H4 (cell line): Measurements from ENCODE around the gene FSD2. TPM values are rescaled to one million over a fixed set of nuclear protein-coding genes. Genes with fewer than 3 reads are reported as not detected.
"Not testable (repeated sequence)": the region's sequence is repeated elsewhere in the genome, so short reads cannot be mapped to it uniquely, and the experiment has no call there.

Experiments used
- DNase-seq: peaks from one replicate; pipeline ENCODE4 v3.0.0-alpha.2; 2015; ENCODE audit warnings: low spot score
- total RNA-seq: library from RNA; depleted of rRNA; stranded (reverse); fragments of >200 nt; shearing (Covaris generic); gene quantifications from 2 replicates; pipeline ENCODE4 v1.2.3, GENCODE V29; 2014; rRNA removed

FSD2 gene
- total RNA-seq, 1 experiment from 2014 or later: not detected

DNA sequence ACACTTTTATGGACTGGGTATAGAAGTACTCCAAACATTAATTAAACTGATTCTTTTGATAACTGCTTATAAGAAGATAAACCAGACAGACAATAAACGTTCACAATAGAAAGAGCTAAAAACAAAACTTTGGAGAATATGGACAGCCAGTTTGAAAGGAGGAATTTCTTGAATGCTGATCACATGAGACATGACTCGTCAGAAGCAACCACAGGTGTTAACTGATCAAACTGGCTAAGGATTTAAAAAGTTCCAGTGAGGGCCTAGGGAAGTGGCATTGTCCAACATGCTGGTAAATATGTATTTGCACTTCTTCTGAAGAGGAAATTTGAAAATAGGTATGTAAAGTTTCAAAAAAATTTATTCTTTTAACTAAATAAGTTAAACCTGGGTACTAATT, 66.8 kb downstream of the FSD2 start:
- no peak for DNase-seq

DNA sequence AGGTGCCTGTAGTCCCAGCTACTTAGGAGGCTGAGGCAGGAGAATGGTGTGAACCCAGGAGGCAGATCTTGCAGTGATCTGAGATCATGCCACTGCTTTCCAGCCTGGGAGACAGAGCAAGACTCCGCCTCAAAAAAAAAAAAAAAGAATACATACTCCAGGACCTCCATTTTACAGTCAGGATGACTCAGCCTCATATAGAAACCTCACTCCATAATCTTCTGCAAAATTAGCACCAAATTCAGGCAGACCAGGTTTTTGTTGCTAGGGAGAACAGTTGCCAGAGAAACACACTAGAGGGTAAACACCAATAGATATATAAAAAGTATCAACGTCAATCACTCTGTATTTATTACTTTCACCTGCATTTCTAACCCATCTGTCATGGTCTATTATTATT, 67.9 kb downstream of the FSD2 start:
- DNase-seq: no peak

DNA sequence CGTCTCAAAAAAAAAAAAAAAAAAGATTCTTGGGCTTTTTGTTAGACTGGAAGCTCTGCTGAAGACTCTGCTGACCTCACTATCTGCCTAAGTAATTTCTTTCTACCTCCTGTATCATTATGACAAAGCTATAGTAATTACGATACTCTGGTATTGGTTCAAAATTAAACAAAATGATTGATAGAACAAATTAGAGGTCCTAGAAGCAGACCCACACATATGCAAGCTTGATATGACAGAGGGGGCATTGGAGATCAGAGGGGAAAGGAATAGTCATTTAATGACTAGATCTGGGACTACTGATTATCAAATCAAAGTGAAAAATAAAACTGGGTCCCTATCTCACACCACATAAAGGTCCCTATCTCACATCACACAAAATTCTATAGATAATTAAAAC, 74.3 kb downstream of the FSD2 start:
- no peak for DNase-seq

DNA sequence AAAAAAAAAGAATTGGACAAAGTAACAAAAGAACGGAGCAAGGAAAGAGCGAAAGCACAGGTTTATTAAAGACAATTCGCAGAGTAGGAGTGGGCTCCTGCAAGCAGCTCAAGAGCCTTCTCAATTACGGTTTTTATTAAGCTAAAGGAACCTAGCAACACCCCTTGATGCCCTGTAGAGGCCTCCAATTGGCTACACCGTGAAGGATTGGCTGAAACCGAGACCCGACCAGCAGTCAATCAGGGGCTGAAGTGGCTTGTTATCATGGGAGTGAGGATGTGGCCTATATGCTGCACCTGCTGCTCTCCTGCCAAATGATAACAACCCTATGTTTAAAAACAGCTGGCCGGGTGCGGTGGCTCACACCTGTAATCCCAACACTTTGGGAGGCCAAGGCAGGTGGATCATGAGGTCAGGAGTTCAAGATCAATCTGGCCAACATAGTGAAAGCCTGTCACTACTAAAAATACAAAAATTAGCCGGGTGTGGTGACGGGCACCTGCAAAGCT, 75.8 kb downstream of the FSD2 start:
- no peak for DNase-seq

DNA sequence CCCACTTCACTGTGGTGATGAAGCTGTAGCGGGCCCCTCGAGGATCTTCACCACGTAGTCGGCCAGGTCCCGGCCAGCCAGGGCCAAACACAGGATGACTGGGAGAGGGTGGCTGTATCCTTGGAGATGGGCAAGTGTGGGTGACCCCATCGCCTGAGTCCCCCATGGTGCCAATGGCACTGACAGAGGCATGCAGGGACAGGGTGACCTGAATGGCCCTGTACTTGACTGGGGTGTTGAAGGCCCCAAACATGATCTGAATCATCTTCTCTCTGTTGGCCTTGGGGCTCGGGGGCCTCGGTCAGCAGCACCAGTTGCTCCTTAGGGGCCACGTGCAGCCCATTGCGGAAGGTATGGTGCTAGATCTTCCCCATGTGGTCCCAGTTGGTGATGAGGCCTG, 79.1 kb downstream of the FSD2 start:
- DNase-seq: no peak

DNA sequence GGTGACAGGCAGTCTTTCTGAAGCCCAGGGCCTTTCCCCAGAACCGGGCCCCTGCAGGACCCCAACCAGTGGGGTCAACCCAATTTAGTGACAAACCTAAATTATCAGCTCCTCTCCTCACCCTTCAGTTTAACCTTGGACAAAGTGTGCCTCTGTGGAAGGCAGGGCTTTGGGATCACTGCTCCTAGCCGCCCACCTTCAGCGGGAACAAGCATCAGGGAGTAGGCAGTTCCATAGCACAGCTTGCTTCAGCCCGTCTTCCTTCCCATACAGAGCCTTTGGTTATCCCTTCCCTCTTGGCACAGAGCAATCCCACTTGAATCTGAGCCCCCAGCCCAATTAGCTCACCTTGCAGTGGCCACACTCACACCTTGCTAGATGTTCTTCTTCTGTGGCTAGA, 90.9 kb downstream of the FSD2 start:
- DNase-seq: no peak

DNA sequence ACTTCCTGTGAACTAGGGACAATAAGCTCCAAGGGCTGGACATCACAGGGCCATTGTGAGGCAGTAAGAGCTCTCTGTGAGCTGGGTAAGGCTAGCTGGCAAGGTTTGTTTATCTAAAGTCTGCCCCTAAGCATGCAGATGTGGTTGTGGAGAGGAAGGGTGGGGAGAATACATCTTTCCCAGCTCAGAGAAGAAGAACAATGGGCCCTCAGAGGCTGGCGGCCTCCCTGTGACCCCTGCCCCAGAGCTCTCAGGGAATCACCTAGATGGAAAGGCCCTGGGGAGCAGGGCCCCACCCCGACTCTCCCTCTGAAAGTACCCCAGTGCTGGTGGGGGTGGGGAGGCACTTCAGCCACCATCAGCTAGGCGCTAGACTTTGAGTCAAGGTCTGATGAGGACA, 91.9 kb downstream of the FSD2 start:
- DNase-seq: peak; percentile 41

DNA sequence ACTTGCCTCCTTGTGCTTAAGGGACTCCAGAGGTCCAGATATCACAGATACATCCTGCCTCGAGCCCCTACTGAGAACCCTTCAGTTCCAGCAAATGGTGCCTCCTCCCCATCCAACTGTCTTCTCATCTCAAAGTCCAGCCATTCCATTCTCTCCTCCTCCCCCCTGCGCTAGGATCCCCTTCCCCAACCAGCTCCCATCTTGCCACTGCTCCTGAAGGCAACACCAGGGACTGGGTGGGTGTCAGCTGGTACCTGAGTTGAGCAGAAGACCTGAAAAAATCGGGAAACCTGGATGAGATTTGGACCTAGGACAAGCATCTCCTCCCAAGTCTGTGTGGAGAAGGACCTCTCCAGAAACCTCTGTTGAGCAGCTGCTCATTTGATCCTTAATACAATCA, 93.8 kb downstream of the FSD2 start:
- no peak for DNase-seq

DNA sequence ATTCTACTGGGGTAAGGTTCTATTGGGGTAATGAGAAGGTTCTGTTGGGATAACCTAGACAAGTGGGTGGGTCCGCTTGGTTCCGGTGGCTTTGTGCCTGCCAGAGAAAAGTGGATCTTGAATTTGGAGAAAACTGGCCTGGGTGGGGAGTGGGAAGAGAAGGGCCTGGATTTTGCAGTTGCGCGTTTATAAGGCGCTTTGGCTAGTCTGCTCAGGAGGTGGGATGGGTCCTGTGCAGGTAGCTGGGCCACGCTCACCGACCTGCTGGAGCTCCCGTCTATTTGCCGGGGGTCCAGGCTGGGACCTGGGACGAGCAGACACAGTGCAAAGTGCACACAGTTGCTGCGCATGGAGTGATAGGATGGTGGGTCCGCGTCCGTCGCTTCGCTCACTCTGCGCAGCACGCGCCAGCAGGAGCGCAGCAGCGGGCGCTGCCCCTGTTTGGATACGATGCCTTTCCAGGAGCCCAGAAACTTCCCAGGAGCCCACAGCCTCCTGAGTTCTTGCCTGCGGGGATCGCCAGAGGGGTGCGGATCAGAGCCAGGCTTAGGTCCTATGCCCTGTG, 94.9 kb downstream of the FSD2 start:
- DNase-seq: no peak

DNA sequence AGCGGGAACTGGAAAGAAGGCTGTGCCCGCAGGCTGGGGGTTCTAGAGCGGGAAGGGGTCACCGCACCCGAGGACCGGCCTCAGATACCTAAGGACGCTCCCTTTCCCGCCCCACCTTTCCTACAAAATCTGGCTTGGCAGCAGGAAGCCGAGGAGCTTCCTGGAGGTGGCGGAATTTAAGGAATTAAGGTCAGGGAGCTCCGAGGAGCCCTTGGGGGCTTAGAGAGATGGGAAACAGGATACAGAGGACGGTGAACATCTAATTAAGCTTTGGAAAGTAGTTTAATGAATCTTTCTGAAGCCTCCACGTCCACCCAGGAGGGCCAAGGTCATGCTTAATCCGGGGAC, 95.7 kb downstream of the FSD2 start:
- DNase-seq: no peak

DNA sequence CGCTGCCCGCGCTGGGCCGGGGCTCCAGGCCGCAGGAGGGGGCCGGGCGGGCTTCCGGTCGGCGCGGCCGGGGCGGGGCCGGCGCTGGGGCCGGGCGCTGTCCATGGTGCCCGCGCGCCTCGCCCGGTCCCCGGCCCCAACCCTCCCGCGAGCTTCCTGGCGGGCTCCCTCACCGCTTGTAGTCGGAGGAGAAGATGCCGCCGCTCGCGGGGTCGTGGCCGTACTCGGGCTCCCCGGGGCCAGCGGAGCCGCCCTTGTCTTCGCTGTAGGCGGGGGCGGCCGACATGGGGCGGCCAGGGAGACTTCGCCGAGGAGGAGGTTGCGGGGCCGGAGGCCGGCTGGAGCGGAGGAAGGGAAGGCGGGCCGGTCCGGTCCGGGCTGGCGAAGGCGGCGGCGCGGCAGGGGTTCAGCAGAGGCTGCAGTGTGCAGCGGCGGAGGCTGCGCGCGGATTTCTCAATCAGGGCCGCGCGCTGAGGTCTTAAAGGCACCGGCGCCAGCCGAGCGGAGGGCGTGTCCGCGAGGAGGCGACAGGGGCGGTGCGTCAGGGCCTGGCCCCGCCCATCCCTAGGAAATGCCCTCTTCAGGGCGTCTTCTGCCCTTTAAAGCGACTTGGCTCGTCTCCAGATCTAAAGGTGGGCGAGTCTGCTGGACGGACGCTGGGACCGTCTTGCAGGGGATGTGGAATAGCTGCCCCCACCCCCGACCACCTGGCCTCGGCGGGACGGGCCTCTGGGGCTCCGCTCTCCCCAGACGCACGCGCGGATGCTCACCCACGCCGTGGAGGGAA, 96.3 kb downstream of the FSD2 start, which contains the start of gene AP3B2:
AP3B2 (minus strand) TSS at position 455 of the 787 bp plus-strand sequence; CDS start at position 286, 169 bp downstream.
- DNase-seq: peak; percentile 40

DNA sequence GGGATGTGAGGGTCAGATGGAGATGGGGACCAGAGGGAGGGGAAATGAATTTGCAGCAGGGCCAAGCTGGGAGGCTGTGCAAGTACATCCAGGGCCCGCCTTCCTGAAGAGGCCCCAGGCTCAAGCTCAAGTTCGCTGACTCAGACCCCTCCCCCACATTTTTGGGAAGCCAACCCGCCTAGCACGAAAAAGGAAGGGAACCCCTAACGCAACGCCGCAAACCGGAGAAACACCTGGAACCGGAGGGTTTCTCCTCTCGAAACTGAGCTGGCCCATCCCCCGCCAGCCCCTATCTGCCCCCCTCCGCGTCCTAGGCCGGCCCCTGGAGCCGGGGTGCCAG, 96.8 kb downstream of the FSD2 start:
- DNase-seq: no peak

DNA sequence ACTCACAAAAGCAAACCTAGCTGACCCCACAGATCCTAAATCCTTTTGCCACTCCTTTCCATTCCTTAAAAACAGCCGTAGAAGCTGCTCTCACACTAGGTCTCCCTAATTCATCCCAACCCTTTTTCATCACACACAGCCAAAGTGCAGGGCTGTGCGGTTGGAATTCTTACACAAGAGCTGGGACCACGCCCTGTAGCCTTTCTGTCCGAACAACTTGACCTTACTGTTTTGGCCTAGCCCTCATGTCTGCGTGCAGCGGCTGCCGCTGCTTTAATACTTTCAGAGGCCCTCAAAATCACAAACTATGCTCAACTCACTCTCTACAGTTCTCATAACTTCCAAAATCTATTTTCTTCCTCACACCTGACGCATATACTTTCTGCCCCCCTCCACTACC, 100.0 kb downstream of the FSD2 start:
- not testable (repeated sequence) for DNase-seq

Other genes starting within 250 kb of the FSD2 start
- gene CPEB1, start 158.7 kb downstream of the FSD2 start, total RNA-seq: 5.2 and 6.6 TPM in 2 replicates
- 0.14 and 0.51 TPM in 2 replicates for gene AP3B2, start 96.2 kb downstream of the FSD2 start, total RNA-seq
- 2.5 and 7.1 TPM in 2 replicates for gene WHAMM, start 3.6 kb upstream of the FSD2 start, total RNA-seq
- 16.0 and 25.2 TPM in 2 replicates for gene HOMER2, start 146.7 kb upstream of the FSD2 start, total RNA-seq
- gene RAMAC, start 180.1 kb upstream of the FSD2 start, total RNA-seq: 47.9 and 54.5 TPM in 2 replicates
- 27.5 and 39.5 TPM in 2 replicates for gene C15orf40, start 205.6 kb upstream of the FSD2 start, total RNA-seq